ENCODE results near the gene ARHGAP15. TPM values are rescaled to one million over a fixed set of nuclear protein-coding genes. Genes with fewer than 3 reads are reported as not detected.

Gene ARHGAP15
- polyA plus RNA-seq, 2 of the 4 experiments (the other 2 are of a cell fraction): 0.34 TPM; not detected in 1

- 66% methylated on average over 2 of the region's 2 CpGs for WGBS (ENCODE audit: missing lambda C conversion rate)
- no peak for ATAC-seq
- ChIA-PET CTCF (no interaction called here), POLR2A (no interaction called here)
- no peak overlapping the region for H3K27ac ChIP-seq
- H3K4me1 ChIP-seq: no peaks in the 10 kb centered on the region
- no peak overlapping the region for H3K4me3 ChIP-seq
- no peak for FAIRE-seq
- TF ChIP-seq, protein P1, sequence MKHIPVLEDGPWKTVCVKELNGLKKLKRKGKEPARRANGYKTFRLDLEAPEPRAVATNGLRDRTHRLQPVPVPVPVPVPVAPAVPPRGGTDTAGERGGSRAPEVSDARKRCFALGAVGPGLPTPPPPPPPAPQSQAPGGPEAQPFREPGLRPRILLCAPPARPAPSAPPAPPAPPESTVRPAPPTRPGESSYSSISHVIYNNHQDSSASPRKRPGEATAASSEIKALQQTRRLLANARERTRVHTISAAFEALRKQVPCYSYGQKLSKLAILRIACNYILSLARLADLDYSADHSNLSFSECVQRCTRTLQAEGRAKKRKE (CRISPR knock-in tag; IDR thresholded peaks at IDR 0.05; ENCODE audit: low read depth): no peak
- TF ChIP-seq, protein P2, sequence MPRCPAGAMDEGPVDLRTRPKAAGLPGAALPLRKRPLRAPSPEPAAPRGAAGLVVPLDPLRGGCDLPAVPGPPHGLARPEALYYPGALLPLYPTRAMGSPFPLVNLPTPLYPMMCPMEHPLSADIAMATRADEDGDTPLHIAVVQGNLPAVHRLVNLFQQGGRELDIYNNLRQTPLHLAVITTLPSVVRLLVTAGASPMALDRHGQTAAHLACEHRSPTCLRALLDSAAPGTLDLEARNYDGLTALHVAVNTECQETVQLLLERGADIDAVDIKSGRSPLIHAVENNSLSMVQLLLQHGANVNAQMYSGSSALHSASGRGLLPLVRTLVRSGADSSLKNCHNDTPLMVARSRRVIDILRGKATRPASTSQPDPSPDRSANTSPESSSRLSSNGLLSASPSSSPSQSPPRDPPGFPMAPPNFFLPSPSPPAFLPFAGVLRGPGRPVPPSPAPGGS (IDR thresholded peaks at IDR 0.05): no peak
- TF ChIP-seq FOSB (CRISPR knock-in tag; IDR thresholded peaks at IDR 0.05): no peak
- TF ChIP-seq CHD2 (IDR thresholded peaks at IDR 0.05; ENCODE audit: low read length, partially characterized antibody): no peak
- no peak for TF ChIP-seq RNF2 (IDR thresholded peaks at IDR 0.05; ENCODE audit: borderline replicate concordance, low read depth)
- TF ChIP-seq ZFP36 (IDR thresholded peaks at IDR 0.05; ENCODE audit: borderline replicate concordance, partially characterized antibody): no peak
- DNase-seq (ENCODE audit: low read depth in 1 of 2, low spot score in 1 of 2): no peak
- H3K9me3 ChIP-seq: peaks cover 12% of the 10 kb centered on the region; the same call in 2 of the 3 replicates
- H3K4me2 ChIP-seq: no peak overlapping the region
Observed at GRCh38 chr2:143710879-143711278, 581.7 kb downstream of the ARHGAP15 start.

DNA sequence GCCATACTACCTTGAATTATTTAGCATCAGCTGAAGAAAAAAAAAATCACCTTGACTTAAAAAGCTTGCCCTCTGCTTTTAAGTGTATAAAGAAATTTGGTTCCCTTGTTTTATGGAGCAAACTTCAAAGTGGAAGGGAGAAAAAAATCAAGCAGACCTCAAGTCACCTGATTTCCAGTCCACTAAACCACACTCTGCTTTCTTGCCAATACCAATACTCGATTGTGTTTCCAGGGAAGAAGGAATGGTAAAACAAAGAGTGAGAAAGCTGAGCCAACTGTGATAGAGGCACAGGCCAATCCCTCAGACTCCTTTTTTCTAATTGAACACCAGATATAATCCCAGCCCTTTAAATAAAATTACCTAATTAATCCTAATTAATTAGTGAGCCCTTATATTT is 587.3 kb downstream of the ARHGAP15 start:
- Histone ChIP-seq H3K9me3 (peaks cover 5% of the 10 kb centered on the region; the same call in 2 of the 3 replicates), H3K4me3 (no peak overlapping the region), H3K27ac (no peak overlapping the region), H3K4me1 (no peaks in the 10 kb centered on the region), H3K4me2 (no peak overlapping the region)
- no peak for ATAC-seq
- TF ChIP-seq CTCF (IDR thresholded peaks at IDR 0.05) (no peak), TP53 (CRISPR knock-in tag; IDR thresholded peaks at IDR 0.05) (no peak), ESRRA (IDR thresholded peaks at IDR 0.05; ENCODE audit: borderline replicate concordance, low read length) (no peak), RFX5 (IDR thresholded peaks at IDR 0.05) (no peak), SREBF2 (IDR thresholded peaks at IDR 0.05) (no peak), CHD2 (IDR thresholded peaks at IDR 0.05; ENCODE audit: low read length, partially characterized antibody) (no peak)
- TF ChIP-seq, protein P3, sequence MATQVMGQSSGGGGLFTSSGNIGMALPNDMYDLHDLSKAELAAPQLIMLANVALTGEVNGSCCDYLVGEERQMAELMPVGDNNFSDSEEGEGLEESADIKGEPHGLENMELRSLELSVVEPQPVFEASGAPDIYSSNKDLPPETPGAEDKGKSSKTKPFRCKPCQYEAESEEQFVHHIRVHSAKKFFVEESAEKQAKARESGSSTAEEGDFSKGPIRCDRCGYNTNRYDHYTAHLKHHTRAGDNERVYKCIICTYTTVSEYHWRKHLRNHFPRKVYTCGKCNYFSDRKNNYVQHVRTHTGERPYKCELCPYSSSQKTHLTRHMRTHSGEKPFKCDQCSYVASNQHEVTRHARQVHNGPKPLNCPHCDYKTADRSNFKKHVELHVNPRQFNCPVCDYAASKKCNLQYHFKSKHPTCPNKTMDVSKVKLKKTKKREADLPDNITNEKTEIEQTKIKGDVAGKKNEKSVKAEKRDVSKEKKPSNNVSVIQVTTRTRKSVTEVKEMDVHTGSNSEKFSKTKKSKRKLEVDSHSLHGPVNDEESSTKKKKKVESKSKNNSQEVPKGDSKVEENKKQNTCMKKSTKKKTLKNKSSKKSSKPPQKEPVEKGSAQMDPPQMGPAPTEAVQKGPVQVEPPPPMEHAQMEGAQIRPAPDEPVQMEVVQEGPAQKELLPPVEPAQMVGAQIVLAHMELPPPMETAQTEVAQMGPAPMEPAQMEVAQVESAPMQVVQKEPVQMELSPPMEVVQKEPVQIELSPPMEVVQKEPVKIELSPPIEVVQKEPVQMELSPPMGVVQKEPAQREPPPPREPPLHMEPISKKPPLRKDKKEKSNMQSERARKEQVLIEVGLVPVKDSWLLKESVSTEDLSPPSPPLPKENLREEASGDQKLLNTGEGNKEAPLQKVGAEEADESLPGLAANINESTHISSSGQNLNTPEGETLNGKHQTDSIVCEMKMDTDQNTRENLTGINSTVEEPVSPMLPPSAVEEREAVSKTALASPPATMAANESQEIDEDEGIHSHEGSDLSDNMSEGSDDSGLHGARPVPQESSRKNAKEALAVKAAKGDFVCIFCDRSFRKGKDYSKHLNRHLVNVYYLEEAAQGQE (IDR thresholded peaks at IDR 0.05): no peak
- TF ChIP-seq, protein P4, sequence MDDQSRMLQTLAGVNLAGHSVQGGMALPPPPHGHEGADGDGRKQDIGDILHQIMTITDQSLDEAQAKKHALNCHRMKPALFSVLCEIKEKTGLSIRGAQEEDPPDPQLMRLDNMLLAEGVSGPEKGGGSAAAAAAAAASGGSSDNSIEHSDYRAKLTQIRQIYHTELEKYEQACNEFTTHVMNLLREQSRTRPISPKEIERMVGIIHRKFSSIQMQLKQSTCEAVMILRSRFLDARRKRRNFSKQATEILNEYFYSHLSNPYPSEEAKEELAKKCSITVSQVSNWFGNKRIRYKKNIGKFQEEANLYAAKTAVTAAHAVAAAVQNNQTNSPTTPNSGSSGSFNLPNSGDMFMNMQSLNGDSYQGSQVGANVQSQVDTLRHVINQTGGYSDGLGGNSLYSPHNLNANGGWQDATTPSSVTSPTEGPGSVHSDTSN (IDR thresholded peaks at IDR 0.05): no peak
- no peak for DNase-seq (ENCODE audit: low read depth in 1 of 2, low spot score in 1 of 2)
- 21% methylated on average over 1 of the region's 1 CpG for WGBS (ENCODE audit: missing lambda C conversion rate)
- no peak for FAIRE-seq
- ChIA-PET CTCF (no interaction called here), POLR2A (no interaction called here)

- POLR2A ChIA-PET: no interaction called here
- 38% methylated on average over 6 of the region's 6 CpGs for WGBS (ENCODE audit: missing lambda C conversion rate)
- H3K4me3 ChIP-seq: no peak overlapping the region
- ATAC-seq: no peak
- TF ChIP-seq, protein P1 (CRISPR knock-in tag; IDR thresholded peaks at IDR 0.05; ENCODE audit: low read depth): no peak
- no peak for TF ChIP-seq SMC3 (IDR thresholded peaks at IDR 0.05)
- TF ChIP-seq MAX (IDR thresholded peaks at IDR 0.05): no peak
- TF ChIP-seq, protein P3 (IDR thresholded peaks at IDR 0.05): no peak
- TF ChIP-seq HOXB5 (CRISPR knock-in tag; IDR thresholded peaks at IDR 0.05): no peak
- no peak for TF ChIP-seq SREBF2 (IDR thresholded peaks at IDR 0.05)
- H3K4me1 ChIP-seq: no peaks in the 10 kb centered on the region
- CTCF ChIA-PET: no interaction called here
- H3K4me2 ChIP-seq: 0 out of 3 replicates have a peak overlapping the region, but pooled peaks have one; percentile 4
- H3K27ac ChIP-seq: no peak overlapping the region
- no peak for FAIRE-seq
- peaks cover 1% of the 10 kb centered on the region; the same call in 1 of the 3 replicates for H3K9me3 ChIP-seq
- no peak for DNase-seq (ENCODE audit: low read depth in 1 of 2, low spot score in 1 of 2)
Observed at GRCh38 chr2:143717053-143717452, 587.8 kb downstream of the ARHGAP15 start.

All from A549 (cell line).